ENCODE results near the gene ISX.
A peak's percentile ranks its signal among the peaks of the same experiment; 100 is the strongest.

ISX gene

DNA sequence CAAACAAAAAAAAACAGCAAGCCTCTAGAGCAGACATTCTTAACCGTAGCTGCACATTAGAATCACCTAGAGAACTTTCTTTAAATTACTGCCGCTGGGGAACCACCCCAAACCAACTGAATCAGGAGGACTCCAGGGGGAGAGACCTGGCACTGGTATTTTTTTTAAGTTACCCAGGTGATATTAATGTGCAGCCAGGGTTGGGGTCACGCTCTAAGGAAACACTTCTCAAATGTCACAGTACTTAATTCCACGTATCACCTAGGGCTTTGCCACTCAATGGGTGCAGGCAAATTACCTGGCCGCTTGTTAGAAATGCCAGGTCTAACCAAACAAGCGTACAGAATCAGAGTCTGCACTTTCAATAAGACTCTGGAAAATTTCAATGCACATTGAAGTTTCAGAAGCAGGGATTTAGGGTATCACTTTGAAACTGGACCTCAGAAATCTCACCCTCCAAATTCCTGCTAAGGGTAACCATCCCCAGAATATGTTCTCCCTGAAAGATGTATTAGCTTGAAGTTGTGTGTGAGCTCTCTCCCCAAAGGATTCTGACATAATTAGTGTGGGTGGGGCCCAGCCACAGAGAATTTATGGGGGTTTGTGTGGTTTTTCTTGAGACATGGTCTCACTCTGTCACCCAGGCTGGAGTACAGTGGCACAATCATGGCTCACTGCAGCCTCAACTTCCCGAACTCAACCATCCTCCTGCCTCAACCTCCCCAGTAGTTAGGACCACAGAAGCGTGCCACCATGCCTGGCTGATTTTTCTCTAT lies 12.7 kb upstream of the ISX start:
- DNase-seq: peak; percentile 78

- DNase-seq: no peak
Measured at GRCh38 chr22:35054064-35054463, 11.9 kb upstream of the ISX start.

- no peak for DNase-seq
Measured at GRCh38 chr22:35056486-35056885, 9.5 kb upstream of the ISX start.

DNA sequence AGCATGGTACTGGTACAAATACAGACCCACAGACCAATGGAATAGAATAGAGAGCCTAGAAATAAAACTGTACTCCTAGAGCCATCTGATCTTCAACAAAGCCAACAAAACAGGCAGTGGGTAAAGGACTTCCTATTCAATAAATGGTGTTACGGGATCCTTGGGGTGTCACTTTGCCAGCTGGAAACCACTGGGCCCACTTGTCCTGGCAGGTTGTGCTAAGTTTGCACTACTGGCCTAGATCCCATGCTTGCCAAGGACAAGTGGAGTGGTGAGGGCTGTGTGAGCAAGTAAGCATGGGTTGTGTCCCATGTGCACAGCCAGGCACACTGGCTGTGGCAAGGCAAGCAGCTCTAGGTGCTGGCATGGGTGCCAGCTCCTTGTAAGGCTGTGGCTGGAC lies 8.8 kb upstream of the ISX start:
- no peak for DNase-seq

- no peak for DNase-seq
Measured at GRCh38 chr22:35059632-35060031, 6.3 kb upstream of the ISX start.

DNA sequence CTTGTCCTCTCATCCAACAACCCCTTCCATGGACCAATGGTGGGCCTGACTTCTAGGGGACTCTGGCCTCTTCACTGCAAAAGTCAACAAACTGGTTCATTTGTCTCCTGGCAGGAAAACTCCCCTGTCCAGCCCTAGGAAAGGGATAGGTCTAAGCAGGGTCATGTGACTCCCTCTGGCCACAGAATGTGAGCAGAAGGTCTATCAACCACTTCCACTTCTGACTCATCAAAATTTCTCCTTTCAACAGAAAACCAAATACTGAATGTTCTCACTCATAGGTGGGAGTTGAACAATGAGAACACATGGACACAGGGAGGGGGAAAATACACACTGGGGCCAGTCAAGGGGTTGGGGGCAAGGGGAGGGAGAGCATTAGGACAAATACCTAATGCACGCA lies 1.3 kb upstream of the ISX start:
- peak; percentile 47 for DNase-seq

- DNase-seq: no peak
Measured at GRCh38 chr22:35065183-35065582, 775 bp upstream of the ISX start.

- no peak for DNase-seq
Measured at GRCh38 chr22:35066768-35067167, 810 bp downstream of the ISX start.

GRCh38 chr22:35069541-35069940 lies 3.6 kb downstream of the ISX start:
- no peak for DNase-seq

DNA sequence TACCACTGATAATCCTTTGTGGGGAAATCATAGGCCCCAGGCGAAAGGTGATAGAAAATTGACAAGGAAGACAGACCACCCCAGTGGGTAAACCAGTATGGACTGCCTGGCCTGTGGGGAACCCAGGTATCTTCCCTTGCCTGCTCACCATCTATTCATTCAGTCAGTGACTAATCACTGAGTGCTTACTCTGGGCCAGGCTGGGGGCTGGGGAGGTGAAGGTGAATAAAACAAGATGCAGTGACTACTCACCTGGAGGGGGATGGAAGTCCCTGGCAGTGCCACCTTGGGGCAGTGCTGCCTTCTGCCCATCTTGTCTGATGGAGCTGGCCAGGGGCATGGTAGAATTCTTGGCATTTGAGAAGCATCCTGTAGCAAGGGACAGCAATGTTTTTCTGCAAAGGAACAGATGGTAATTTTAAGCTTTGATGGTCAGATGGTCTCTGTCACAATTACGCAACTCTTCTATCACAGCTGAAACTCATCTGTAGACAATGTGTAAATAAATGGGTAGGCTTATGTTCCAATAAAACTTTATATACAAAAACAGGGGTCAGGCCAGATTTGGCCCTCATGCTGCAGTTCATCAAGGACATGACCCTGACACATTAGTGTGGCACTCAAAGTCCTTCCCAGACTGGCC lies 4.6 kb downstream of the ISX start:
- DNase-seq: peak; percentile 55

- peak; percentile 82 for DNase-seq
Measured at GRCh38 chr22:35071784-35072183, 5.8 kb downstream of the ISX start.

- peak; percentile 39 for DNase-seq
Measured at GRCh38 chr22:35072925-35073324, 7.0 kb downstream of the ISX start.

- peak; percentile 10 for DNase-seq
Measured at GRCh38 chr22:35074583-35074982, 8.6 kb downstream of the ISX start.

DNA sequence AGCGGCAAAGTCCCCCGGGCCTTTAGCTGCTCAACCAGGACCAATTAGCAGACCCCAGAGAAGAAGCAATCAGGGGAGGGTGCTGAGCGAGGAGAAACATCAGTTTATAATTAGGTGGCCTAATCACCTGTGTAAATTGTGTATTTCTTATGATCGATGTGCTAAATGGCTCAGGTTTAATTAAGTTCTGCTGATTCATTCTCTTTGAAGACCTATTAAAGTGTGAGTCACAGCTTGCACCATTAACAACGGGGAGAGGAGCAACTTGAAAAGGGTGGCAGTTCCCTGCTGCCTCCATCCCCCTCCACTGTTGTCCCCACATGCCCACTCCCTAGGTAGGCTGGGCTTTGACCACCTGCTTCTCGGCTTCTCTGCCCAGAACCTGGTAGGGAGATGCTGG lies 10.7 kb downstream of the ISX start:
- DNase-seq: peak; percentile 93

GRCh38 chr22:35085621-35086020 lies 19.7 kb downstream of the ISX start:
- DNase-seq: peak; percentile 58

GRCh38 chr22:35089139-35089538 lies 23.2 kb downstream of the ISX start:
- DNase-seq: no peak

DNA sequence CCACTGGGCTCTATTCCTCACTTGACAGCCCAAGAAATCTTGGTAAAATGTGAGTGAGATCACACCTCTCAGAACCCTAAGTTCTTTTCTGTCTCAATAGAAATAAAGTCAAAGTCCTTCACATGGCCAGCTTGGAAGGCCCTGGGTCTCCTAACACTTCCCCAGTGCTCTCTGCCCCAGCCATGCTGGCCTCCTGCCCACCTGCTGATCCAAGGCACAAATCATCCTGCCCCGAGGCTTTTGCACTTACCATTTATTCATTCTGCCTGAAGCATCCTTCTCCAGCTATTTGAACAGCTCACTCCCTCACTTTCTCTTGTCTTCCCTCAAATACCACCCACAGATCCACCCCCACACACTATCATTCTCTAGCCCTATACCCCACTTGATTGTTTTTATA lies 26.4 kb downstream of the ISX start:
- peak; percentile 83 for DNase-seq

- DNase-seq: no peak
Measured at GRCh38 chr22:35098921-35099320, 33.0 kb downstream of the ISX start.

DNA sequence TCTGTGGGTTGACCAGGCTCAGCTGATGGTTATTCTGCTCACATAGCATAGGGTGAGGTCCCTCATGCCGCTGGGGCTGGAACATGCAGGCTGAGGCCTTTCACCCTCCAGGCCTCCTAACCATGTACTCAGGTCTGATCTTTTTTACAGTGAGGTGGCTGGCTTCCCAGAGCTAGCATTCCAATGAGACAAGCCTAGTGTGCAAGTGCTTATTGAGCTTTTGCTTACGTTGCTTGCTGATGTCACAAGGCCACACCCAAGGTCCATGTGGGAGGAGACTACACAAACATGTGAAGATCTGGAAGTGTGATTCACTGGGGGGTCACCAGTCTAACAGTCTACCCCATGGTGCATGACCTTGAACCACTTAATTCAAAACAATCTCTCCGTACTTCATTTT lies 33.9 kb downstream of the ISX start:
- DNase-seq: peak; percentile 22

GRCh38 chr22:35102663-35103062 lies 36.7 kb downstream of the ISX start:
- peak; percentile 42 for DNase-seq

- no peak for DNase-seq
Measured at GRCh38 chr22:35103761-35104160, 37.8 kb downstream of the ISX start.

- DNase-seq: no peak
Measured at GRCh38 chr22:35104491-35104890, 38.5 kb downstream of the ISX start.

- DNase-seq: no peak
Measured at GRCh38 chr22:35109616-35110015, 43.7 kb downstream of the ISX start.

- DNase-seq: no peak
Measured at GRCh38 chr22:35111244-35111643, 45.3 kb downstream of the ISX start.

DNA sequence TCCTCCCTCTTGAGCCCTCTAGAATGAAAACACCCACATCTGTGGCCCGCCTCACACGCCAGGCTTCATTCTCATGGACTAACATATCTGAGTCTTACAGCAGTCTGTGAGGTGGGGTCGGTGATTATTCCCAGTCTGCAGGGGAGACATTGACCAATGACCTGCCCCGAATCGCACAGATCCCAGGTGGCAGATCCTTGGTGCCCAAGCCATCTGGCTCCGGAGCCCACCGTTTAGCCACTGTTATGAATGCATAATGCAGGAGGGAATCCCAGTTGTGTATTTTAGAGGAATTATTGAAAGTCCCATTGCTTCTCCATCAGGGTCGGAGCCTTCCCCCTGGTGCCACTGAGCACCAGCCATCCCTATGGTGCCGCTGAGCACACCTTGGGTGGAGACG lies 47.4 kb downstream of the ISX start:
- DNase-seq: no peak
